HPDE6-E6E7 (cell line): ENCODE data around the gene BDP1.
"Not testable (repeated sequence)": the region's sequence is repeated elsewhere in the genome, so short reads cannot be mapped to it uniquely, and the experiment has no call there.

ENCODE experiments used
- DNase-seq: peaks from one replicate; pipeline ENCODE4 v3.0.0; 2011; ENCODE audit warnings: missing footprints; ENCODE audit errors: extremely low spot score

BDP1 gene, protein sequence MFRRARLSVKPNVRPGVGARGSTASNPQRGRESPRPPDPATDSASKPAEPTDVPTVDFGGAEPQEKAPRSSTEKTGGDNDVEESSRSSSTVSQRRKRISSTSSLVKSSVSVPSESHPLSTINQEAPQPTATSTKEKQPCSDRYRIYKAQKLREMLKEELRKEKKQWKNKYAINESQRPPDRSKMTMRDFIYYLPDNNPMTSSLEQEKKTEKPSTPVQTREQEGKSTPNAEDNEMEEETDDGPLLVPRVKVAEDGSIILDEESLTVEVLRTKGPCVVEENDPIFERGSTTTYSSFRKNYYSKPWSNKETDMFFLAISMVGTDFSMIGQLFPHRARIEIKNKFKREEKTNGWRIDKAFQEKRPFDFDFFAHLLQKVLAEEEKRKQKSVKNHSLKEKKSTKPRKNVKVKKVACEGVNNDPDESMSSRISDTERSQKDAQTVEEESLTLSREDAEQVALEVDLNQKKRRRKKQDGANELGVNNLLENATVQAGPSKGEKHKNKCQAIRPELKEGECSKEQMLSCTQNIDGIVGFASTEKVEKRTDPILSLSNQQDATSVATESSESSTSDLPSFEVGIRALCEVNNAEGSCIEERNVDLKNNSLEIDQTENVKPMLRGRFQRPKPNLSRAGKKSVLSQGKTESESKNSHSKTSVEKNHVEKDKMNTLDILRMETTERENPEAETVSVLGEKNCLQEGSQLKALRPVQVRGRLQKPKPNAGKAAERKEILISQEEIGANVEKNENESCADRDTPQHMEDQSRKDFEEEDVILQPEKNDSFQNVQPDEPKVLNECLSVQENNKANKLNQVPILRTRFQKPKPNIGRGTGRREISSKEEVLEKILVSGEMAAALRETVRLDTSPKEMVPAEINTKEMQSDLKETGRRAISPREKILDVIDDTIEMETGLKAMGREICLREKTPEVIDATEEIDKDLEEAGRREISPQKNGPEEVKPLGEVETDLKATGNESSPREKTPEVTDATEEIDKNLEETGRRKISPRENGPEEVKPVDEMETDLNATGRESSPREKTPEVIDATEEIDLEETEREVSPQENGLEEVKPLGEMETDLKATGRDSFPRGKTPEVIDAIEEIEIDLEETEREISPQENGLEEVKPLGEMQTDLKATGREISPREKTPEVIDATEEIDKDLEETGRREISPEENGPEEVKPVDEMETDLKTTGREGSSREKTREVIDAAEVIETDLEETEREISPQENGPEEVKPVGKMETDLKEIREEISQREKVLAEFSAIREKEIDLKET (N-terminal part only)

GRCh38 chr5:71455427-71456361 is at the start of gene BDP1:
Gene BDP1, plus strand, starts transcription at chr5:71455651. Its CDS starts 227 bp downstream, at chr5:71455878.
- peak; percentile 92 for DNase-seq

DNA sequence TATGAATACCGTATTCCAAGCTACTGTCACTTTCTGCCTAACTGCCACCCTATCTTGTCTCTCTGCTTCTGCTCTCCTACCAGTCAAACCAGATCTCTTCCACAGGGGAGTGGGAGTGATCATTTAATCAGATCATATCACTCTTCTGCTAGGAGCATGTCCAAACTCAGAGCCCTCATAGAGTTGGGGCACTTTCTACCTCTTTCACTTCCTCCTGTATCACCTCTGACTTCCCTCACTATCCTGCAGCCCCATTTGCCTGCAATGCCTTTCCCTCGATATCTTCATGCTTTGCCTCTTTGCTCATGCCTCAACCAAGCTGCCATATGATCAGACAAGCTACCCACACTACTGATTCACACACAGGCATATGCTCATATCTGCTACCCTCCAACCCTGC is 45.4 kb upstream of the BDP1 start:
- DNase-seq, result not testable (repeated sequence)

DNA sequence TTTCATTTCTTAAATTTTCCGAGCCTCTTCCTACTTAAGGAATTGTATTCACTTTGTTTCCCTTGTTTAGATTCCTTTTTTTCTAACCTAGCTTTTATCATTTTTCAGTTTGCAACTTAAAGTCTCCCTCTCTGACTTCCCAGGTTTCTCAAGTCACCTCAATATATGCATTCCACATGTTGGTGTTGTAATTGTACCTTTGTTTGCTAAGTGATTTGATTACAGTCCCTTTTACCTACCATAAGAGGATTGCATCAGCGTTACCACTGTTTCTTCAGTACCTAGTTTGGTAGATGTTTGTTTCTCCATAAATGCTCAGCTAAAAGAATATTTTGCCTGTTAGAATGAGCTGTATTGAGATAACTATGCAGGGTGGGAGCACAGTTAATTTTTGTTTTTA is 39.8 kb upstream of the BDP1 start:
- DNase-seq, result not testable (repeated sequence)

- not testable (repeated sequence) for DNase-seq
Measured at GRCh38 chr5:71418026-71418425, 37.4 kb upstream of the BDP1 start.

- DNase-seq, result not testable (repeated sequence)
Measured at GRCh38 chr5:71421278-71421677, 34.2 kb upstream of the BDP1 start.

- DNase-seq, result not testable (repeated sequence)
Measured at GRCh38 chr5:71423896-71424295, 31.6 kb upstream of the BDP1 start.

DNA sequence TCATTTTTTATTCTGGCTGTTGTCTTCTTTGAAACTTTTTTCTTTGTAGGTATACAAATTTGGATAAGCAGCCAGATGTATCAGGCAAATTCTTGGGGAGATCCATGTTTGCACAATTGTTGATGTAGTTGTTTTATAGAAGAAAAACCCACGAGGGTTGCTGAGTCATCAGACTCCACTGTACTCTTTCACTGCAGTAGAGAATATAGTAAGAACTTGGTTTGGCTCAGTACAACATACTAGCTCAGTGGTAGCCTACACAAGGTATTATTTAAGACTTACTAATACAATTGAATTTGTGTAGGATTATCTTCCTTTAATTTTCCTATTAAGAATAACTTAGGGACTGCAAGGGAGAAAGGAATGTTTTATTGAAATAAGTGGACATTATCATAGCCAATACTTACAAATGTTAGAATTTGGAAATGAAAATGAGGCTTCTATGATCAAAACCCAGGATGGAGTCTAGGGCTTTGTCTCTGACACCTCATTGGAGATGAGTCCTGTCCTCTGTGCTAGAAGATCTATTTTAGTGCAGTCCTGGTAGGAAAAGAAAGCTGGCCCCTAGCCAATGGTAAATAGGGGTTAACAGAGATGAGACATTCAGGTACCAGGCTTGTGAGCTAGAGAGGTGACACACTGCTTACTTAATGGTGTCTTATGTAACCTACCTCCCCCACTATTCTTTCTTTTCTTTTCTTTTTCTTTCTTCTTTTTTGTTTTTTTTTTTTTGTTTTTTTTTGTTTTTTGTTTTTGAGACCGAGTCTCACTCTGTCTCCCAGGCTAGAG is 28.6 kb upstream of the BDP1 start:
- not testable (repeated sequence) for DNase-seq

DNA sequence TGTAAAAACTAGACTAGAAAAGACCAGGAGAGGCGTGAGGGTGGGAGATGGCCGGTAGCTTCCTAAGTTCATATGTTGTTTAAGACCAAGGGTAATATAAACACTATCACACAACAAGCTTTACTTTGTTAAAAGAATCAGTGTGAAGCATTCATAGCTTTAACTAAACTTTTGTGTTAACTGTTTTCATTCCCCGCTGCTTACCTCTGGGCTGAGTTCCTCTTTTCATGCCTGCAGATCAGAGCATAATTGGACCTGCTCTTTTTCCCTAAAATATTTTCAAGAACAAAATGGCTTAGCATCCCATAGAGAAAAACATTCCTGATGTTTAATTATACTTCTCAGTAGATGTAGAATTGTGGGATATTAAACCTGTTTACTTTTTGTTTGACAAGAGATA is 23.0 kb upstream of the BDP1 start:
- DNase-seq, result not testable (repeated sequence)

- DNase-seq, result not testable (repeated sequence)
Measured at GRCh38 chr5:71434825-71435224, 20.6 kb upstream of the BDP1 start.

- DNase-seq, result not testable (repeated sequence)
Measured at GRCh38 chr5:71441564-71441963, 13.9 kb upstream of the BDP1 start.

- not testable (repeated sequence) for DNase-seq
Measured at GRCh38 chr5:71443891-71444290, 11.6 kb upstream of the BDP1 start.

GRCh38 chr5:71445015-71445414 is 10.4 kb upstream of the BDP1 start:
- not testable (repeated sequence) for DNase-seq

- not testable (repeated sequence) for DNase-seq
Measured at GRCh38 chr5:71445523-71446152, 9.8 kb upstream of the BDP1 start.

DNA sequence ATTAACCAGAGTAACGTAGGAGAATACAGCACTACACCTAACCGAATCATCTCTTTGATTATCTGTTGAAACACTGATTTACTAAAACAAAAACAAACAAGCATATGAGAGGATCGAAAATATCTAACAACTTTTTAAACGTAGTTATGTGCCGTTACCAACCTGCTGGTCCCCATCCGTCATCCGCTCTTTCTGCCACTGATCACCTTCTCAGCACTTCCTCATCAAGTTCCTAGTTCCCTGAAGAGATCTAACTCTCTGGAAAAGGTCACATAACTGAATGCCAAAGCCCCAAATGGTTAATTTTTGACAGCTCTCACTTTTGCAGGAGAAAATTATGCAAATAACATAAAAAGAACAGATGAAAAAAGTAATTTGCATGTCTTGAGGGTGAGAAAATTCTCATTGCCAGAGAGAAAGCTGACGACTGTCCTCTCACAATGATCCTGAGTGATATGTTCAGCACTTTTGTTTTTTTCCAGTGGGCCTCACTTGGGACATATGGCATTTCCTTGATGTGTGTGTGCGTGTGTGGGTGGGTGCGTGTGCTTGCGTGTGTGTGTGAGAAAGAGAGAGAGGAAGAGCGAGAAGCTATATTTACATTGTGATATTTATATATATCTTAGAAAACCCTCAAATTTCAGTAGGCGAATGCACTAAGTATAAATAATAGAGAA is 8.8 kb upstream of the BDP1 start:
- not testable (repeated sequence) for DNase-seq

GRCh38 chr5:71447218-71447808 is 8.1 kb upstream of the BDP1 start:
- DNase-seq, result not testable (repeated sequence)

GRCh38 chr5:71452876-71453275 is 2.6 kb upstream of the BDP1 start:
- DNase-seq, result no peak

DNA sequence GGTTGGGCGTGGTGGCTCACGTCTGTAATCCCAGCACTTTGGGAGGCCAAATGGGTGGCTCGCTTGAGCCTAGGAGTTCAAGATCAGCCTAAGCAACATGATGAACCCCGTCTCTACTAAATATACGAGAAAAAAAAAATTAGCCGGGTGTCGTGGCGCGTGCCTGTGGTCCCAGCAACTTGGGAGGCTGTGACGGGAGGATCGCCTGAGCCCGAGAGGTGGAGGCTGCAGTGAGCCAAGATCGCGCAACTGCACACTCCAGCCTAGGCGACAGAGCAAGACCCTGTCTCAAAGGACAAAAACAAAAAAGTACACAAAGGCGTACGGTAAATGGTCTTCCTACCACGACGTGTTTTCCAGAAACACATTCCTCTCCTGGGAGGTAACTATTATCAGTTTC is 538 bp upstream of the BDP1 start:
- no peak for DNase-seq

DNA sequence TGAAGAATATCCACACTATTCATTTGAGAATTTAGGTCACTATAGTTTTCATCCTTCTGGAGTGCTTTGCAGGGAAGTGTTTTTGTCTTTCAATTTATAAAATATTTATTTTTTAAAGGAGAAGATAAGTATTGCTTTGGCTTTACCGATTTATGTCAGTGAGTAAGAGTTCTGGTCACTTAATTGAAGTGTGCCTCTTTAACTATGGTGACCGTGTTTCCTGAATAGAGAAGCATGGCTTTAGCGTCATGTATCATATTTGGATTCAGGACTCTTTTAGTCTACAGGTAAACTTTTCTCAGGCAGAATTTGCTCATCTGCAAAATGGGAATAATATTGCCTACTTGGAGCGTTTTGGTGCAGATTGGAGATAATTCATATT is 902 bp downstream of the BDP1 start:
- no peak for DNase-seq
